Tibial nerve (tissue), 4 donors: Measurements from ENCODE around the gene FARP1. TPM values are rescaled to one million over a fixed set of nuclear protein-coding genes. Genes with fewer than 3 reads are reported as not detected.

Source experiments
- DNase-seq, 2 donors: peaks; one replicate each; pipeline ENCODE4 v3.0.0-alpha.2; 2019; ENCODE audit warnings: low spot score in 2 of 2
- H3K27ac ChIP-seq, 4 donors: fragments of 200-600 bp; sonication (generic) in 3 of 4; one replicate each; pipeline ENCODE4 v1.5.1; 2017 to 2019; ENCODE audit warnings: mild to moderate bottlenecking in 1 of 4
- H3K27me3 ChIP-seq, 2 donors: fragments of 200-600 bp; sonication (generic) in 1 of 2; one replicate each; pipeline versions ENCODE4 v1.5.1 to v1.6.0; 2017 to 2019
- H3K36me3 ChIP-seq, 3 donors: fragments of 200-600 bp; sonication (generic); one replicate each; pipeline ENCODE4 v1.5.1; 2018 to 2019
- H3K4me1 ChIP-seq, 4 donors: fragments of 200-600 bp; sonication (generic) in 3 of 4; one replicate each; pipeline ENCODE4 v1.5.1; 2017 to 2019
- H3K4me3 ChIP-seq, 4 donors: fragments of 200-600 bp; sonication (generic) in 3 of 4; one replicate each; pipeline ENCODE4 v1.5.1; 2017 to 2019; ENCODE audit warnings: mild to moderate bottlenecking in 1 of 4, moderate library complexity in 1 of 4
- H3K9me3 ChIP-seq, 4 donors: fragments of 200-600 bp; sonication (generic) in 3 of 4; one replicate each; pipeline ENCODE4 v1.5.1; 2017 to 2019
- EP300 ChIP-seq, 2 donors: sonication (generic); formaldehyde crosslinking; IDR thresholded peaks; one replicate each; pipeline ENCODE4 v1.6.1; 2017; ENCODE audit warnings: antibody characterized with exemption in 2 of 2, mild to moderate bottlenecking in 1 of 2
- POLR2A ChIP-seq, 2 donors: fragments of 450-650 bp; IDR thresholded peaks; one replicate each; pipeline ENCODE4 v1.6.1; 2017; ENCODE audit warnings: antibody characterized with exemption in 2 of 2, mild to moderate bottlenecking in 2 of 2, moderate library complexity in 2 of 2
- WGBS, 2 donors: methylation state at CpG; one replicate each; pipeline ENCODE4 v1.1.5; 2018; 5-methylcytosine and 5-hydroxymethylcytosine counted together
- total RNA-seq, 4 donors: library from RNA; depleted of rRNA; stranded (reverse); fragments of >200 nt; gene quantifications; one replicate each; pipeline ENCODE4 v1.1.0, GENCODE V29; 2016
- TF ChIP-seq, protein P1 (sequence below), 5 experiments: fragments of 200-600 bp in 3 of 5; fragments of 450-650 bp in 2 of 5; sonication (generic) in 3 of 5; IDR thresholded peaks; one replicate each; pipeline ENCODE4 v1.5.1; 2016 to 2019; ENCODE audit warnings: antibody characterized with exemption in 5 of 5, mild to moderate bottlenecking in 3 of 5, moderate library complexity in 2 of 5

Gene FARP1
- total RNA-seq, 4 donors from 2014 or later, result 21.4 to 28.5 (median 24.9) TPM

DNA sequence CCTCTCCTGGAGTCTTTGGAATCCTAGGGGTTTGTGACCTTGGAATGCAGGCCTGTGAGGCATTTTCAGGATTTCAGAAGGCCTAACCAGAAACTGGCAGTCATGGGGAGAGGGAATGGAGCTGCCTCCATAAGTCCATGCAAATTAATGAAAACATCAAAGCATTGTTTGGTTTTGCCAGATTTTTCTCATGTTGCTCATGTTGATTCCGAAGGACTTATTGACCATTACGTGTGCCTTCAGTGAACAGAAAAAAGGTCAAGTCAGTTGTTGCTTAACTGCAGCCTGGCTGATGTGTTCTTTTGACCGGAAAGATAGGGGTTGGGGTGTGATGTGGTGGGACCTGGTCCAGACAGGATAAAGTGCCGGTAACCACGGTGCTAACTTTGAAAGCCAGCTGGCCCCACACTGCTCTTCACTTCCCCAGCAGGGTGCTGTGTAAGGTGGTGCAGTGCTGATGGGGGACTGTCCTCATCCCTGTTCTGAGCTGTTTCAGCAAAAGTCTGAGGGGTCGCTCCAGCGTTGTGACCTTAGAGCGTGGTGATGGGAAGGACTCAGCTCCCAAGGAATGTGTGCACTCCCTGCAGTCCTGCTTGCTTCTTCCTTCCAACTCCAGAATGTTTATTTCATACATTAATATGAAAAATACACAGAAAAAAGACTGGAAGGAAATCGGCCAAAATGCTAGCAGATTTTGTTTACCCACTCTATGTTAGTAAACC lies 30.7 kb downstream of the FARP1 start:
- Histone ChIP-seq H3K4me3 (no peak overlapping the region), H3K9me3 (no peaks in the 10 kb centered on the region), H3K27me3 (no peaks in the 10 kb centered on the region), H3K36me3 (peaks cover 0 to 5% (median 0%) of the 10 kb centered on the region in 3 donors), H3K27ac (peak overlapping the region in 3 of 4 donors; percentile 23 to 82 (median 69)), H3K4me1 (peaks cover 0 to 42% (median 12%) of the 10 kb centered on the region in 4 donors)
- WGBS, 2 donors, result 25 to 31% methylated on average over 9 of the region's 9 CpGs
- TF ChIP-seq, protein P1, sequence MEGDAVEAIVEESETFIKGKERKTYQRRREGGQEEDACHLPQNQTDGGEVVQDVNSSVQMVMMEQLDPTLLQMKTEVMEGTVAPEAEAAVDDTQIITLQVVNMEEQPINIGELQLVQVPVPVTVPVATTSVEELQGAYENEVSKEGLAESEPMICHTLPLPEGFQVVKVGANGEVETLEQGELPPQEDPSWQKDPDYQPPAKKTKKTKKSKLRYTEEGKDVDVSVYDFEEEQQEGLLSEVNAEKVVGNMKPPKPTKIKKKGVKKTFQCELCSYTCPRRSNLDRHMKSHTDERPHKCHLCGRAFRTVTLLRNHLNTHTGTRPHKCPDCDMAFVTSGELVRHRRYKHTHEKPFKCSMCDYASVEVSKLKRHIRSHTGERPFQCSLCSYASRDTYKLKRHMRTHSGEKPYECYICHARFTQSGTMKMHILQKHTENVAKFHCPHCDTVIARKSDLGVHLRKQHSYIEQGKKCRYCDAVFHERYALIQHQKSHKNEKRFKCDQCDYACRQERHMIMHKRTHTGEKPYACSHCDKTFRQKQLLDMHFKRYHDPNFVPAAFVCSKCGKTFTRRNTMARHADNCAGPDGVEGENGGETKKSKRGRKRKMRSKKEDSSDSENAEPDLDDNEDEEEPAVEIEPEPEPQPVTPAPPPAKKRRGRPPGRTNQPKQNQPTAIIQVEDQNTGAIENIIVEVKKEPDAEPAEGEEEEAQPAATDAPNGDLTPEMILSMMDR (IDR thresholded peaks at IDR 0.05), result no peak
- no peak for TF ChIP-seq EP300 (IDR thresholded peaks at IDR 0.05)
- no peak for TF ChIP-seq POLR2A (IDR thresholded peaks at IDR 0.05)
- DNase-seq, result peak in 1 of 2 donors; percentile 10

DNA sequence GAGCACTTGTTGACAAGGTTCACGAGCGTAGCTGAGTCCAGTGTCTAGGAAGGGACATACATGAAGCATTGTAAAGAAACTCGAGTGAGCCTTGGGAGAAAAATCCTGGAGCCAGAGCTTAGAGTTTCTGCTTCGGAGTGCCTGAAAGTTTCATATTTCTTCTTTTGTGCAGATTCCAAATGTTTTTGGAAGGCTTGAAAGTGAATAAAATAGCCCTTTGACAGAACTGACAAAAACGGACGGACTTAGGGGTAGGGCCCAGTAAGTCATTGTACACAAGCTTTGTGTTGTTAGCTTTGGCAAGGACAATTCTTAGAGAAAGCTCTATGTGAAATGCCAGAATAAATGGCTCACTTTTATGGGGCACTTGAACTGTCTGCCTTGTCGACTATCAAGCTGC lies 31.4 kb downstream of the FARP1 start:
- no peak for DNase-seq
- Histone ChIP-seq H3K36me3 (peaks cover 0 to 5% (median 0%) of the 10 kb centered on the region in 3 donors), H3K27ac (peak overlapping the region in 2 of 4 donors; percentile 69 to 82), H3K4me1 (peaks cover 0 to 42% (median 12%) of the 10 kb centered on the region in 4 donors), H3K4me3 (no peak overlapping the region), H3K9me3 (no peaks in the 10 kb centered on the region), H3K27me3 (no peaks in the 10 kb centered on the region)
- TF ChIP-seq, protein P1 (IDR thresholded peaks at IDR 0.05), result no peak
- TF ChIP-seq POLR2A (IDR thresholded peaks at IDR 0.05), result no peak
- TF ChIP-seq EP300 (IDR thresholded peaks at IDR 0.05), result no peak
- 24 to 30% methylated on average over 7 of the region's 7 CpGs for WGBS, 2 donors

DNA sequence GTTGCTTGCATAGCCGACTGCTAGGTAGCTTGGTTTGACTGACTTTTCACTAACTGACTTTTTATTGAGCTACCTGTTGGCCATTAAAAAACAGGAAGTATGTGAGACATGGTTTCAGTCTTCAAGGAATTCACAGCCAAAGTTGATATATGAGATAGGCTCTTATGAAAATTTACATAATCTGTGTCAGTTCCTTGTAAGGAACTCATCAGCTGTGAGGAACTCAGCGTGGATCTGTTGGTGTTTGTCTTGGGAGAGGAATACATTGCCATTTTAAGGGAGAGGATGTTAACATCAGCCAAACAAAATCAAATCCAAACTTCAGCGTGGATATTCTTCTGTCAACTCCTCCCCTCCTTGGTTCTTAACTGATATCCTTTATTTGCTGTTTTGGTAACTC lies 32.1 kb downstream of the FARP1 start:
- DNase-seq, result no peak
- TF ChIP-seq, protein P1 (IDR thresholded peaks at IDR 0.05), result no peak
- no peak for TF ChIP-seq EP300 (IDR thresholded peaks at IDR 0.05)
- TF ChIP-seq POLR2A (IDR thresholded peaks at IDR 0.05), result no peak
- Histone ChIP-seq H3K36me3 (peaks cover 0 to 5% (median 0%) of the 10 kb centered on the region in 3 donors), H3K27me3 (no peaks in the 10 kb centered on the region), H3K9me3 (peaks cover 0 to 2% (median 0%) of the 10 kb centered on the region in 4 donors), H3K4me1 (peaks cover 0 to 42% (median 12%) of the 10 kb centered on the region in 4 donors), H3K4me3 (no peak overlapping the region), H3K27ac (peak overlapping the region in 2 of 4 donors; percentile 69 to 82)
- 34 to 42% methylated on average over 3 of the region's 3 CpGs for WGBS, 2 donors

DNA sequence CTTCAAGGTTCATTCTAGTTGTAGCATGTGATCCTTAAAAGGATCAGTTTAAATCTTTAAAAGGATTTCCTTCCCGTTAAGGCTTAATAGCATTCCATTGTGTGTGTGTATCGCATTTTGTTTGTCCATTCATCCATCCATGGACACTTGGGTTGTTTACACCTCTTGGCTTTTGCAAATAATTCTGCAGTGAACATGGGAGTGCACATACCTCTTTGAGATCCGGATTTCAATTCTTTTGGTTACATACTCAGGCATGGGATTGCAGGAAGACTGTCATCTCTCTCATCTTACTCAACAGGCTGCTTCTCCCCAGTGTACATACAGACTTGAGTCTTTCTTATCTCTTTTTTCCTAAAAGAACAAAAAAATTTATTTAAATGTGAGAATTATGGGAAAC lies 32.9 kb downstream of the FARP1 start:
- H3K27ac ChIP-seq, result no peak overlapping the region
- 69 to 76% methylated on average over 3 of the region's 3 CpGs for WGBS, 2 donors

More for the DNA sequence above, 32.9 kb downstream of the FARP1 start:
- Histone ChIP-seq H3K27me3 (no peaks in the 10 kb centered on the region), H3K9me3 (peaks cover 0 to 8% (median 0%) of the 10 kb centered on the region in 4 donors), H3K36me3 (peaks cover 0 to 5% (median 0%) of the 10 kb centered on the region in 3 donors), H3K4me1 (peaks cover 0 to 42% (median 12%) of the 10 kb centered on the region in 4 donors), H3K4me3 (no peak overlapping the region)
- no peak for DNase-seq
- TF ChIP-seq, protein P1 (IDR thresholded peaks at IDR 0.05), result no peak
- TF ChIP-seq POLR2A (IDR thresholded peaks at IDR 0.05) (no peak), EP300 (IDR thresholded peaks at IDR 0.05) (no peak)
